NCI-H446 (cell line): ENCODE data around the gene WDR35.
"Not testable (repeated sequence)": the region's sequence is repeated elsewhere in the genome, so short reads cannot be mapped to it uniquely, and the experiment has no call there.

Experiments used
- DNase-seq, 2 experiments: peaks; one replicate each; lab custom pipeline; 2025; lab: John Stamatoyannopoulos, UW

The WDR35 gene

DNA sequence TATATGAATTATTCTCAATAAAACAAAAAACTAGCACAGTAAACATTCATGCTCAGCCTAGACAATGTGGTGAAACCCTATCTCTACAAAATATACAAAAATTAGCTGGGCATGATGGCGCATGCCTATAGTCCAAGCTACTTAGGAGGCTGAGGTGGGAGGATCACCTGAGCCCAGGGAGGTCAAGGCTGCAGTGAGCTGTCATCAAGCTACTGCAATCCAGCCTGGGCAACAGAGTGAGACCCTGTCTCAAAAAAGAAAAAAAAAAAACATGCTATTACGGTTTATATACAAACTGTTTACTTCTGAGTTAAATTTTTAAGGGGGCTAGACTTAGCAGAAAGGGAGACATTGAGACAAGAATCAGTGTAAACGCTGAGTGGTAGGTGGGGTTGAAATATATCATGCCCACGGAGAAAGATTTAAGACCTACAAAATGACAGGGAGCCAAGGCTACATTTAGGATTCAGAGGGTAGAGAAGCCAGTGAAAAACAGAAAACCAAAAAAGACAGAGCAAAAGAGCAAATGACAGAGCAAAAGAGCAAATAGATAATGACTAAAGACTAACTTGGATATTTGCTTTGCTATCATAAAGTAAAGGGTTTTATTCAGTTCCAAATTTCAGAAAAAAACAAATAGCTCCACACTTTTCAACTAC is 95.6 kb downstream of the WDR35 start:
- DNase-seq, result no peak

- DNase-seq, result no peak
These were observed 96.3 kb downstream of the WDR35 start for GRCh38 chr2:19893520-19894133.

GRCh38 chr2:19891971-19892370 is 97.9 kb downstream of the WDR35 start:
- DNase-seq, result not testable (repeated sequence)

- DNase-seq, result no peak
These were observed 99.8 kb downstream of the WDR35 start for GRCh38 chr2:19890104-19890503.

DNA sequence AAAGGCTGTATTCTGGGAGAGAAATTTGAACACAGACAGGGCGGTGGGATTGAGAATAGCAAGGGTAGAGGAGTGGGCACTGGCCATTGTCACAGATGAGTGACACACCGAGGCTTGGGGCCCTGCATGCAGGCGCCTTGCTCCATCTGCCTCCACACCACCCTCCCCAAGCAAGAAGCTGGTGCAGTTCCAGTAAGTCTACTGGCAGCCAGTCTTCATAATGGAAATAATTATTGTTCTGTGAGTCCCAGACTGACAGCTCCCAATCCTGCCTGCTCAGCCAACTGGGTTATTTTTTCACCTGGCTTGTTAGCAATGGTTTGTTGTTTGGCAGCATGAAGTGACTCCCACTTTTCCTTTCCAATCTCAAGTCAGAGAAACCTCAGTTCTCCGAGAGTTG is 101.1 kb downstream of the WDR35 start:
- no peak for DNase-seq

- DNase-seq, result no peak
These were observed 102.4 kb downstream of the WDR35 start for GRCh38 chr2:19887510-19887909.

DNA sequence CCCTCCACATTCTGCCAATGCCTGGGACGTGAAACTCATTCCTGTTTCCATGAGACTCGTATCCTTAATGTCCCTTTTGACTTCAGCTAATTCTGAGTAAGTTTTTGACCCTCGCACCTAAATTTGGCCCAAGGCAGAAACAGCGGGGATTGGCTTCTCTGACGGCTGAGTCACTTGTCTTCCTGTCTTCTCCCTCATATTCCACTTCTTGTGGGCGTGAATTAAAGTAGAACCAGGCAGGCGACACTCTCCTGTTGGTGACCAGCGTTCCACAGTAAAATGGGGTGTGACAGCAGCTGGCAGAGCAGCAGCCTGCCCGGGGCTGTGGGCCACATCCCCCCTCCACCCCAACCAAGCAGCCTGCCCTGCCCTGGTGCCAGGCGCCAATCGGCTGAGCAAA is 103.6 kb downstream of the WDR35 start:
- no peak for DNase-seq

DNA sequence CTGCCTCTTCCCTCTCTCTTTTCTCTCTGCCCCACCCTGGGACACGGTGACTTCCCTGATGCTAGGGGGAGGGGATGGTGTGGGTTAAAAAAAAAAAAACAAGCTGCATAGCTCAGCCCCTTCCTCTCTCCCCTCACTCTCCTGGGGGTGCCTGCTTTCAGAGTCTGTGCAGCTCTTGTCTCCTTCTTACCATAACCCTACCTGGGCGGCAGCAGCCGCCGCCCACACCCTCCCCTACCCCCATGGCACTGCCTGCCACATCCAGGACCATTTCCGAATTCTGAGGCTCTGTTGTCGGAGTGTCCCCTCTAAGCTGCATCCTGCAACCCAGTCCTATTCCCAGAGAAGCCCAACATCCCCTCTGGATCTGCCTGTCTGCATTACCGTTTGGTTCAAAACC is 104.1 kb downstream of the WDR35 start:
- DNase-seq, result no peak

DNA sequence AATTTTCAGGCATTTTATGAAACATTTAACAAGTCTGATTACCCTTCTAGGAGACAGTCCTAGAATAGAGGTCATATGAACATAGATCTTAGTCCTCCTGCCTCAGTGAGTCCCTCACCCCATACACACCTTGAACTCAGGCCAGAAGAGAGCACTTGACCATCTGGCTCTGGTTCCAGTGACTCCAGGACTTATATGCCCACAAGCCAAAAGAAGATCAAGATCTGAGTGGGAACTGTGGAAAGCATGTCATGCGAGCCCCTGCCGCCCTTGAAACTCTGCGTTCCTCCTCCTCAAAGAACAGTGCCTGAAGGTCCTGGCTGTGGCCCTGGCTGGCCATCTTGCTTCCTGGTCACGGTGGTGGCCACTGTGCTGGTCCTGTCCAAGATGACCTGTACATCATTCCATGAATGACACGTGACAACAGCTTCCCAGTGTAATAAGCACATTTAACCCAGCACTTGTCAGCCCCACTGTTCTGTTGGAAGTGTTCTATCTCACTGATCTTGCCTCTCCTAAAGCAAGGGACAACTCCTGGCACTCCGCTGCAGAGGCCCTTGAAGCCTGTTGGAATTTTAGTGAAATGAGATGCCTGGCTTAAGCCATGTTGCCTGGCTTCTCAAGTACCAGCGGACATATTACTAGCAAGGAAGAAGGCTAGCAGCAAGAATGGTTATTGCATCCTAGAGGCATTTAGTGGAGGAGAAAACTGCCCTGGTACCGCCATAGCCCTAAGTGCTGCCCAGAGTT is 105.8 kb downstream of the WDR35 start:
- DNase-seq, result no peak

DNA sequence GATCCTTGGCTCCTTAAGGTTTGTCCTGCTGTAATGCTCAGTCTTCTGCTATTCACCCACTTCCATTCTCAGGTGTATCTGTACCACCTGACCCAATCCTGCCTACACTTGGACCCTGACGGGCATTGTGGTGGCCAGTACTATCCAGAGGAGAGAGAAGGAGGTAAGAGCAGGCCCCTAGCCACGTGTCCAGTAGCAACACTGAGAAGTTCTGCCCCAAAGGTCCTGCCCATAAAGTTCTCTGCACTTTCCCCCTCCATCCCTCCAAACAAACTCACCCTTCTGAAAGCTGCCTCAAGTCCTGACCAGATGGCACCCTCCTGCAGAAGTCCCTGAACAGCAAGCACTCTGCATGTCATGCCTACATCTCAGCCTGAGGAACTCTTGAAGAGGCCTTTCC is 106.4 kb downstream of the WDR35 start:
- no peak for DNase-seq

- DNase-seq, result no peak
These were observed 107.6 kb downstream of the WDR35 start for GRCh38 chr2:19882286-19882685.

DNA sequence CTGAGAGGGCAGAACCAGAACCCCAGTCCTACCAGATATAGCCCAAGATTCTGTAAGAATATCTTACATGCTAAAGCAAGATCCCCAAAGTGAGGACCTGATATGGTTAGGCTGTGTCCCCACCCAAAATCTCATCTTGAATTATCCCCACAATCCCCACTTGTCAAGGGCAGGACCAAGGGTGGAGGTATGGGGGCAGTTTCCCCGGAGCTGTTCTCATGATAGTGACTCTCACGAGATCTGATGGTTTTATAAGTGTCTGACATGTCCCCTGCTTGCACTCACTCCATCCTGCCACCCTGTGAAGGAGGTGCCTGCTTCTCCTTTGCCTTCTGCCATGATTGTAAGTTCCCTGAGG is 108.0 kb downstream of the WDR35 start:
- DNase-seq, result no peak

GRCh38 chr2:19881221-19881907 is 108.5 kb downstream of the WDR35 start:
- DNase-seq, result no peak

- DNase-seq, result not testable (repeated sequence)
These were observed 109.7 kb downstream of the WDR35 start for GRCh38 chr2:19880191-19880590.

DNA sequence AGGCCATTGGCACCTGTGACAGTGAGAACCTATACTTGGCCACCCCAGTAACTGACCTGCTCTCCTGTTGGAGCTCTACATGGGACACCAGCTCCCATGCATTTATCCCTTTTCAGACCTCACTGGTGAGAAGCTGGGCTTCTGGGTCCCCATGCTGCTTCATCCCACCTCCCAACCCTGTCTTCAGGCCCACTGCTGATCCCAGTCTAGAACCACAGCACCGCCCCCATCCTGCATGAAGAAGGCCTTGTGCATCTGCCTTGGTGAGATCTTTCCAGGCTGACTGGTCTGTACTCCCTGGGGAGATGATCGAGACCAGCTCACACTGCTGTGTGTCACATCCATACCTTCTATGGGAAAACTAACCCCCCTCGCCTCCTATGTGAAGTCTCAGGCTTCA is 110.8 kb downstream of the WDR35 start:
- DNase-seq, result no peak

DNA sequence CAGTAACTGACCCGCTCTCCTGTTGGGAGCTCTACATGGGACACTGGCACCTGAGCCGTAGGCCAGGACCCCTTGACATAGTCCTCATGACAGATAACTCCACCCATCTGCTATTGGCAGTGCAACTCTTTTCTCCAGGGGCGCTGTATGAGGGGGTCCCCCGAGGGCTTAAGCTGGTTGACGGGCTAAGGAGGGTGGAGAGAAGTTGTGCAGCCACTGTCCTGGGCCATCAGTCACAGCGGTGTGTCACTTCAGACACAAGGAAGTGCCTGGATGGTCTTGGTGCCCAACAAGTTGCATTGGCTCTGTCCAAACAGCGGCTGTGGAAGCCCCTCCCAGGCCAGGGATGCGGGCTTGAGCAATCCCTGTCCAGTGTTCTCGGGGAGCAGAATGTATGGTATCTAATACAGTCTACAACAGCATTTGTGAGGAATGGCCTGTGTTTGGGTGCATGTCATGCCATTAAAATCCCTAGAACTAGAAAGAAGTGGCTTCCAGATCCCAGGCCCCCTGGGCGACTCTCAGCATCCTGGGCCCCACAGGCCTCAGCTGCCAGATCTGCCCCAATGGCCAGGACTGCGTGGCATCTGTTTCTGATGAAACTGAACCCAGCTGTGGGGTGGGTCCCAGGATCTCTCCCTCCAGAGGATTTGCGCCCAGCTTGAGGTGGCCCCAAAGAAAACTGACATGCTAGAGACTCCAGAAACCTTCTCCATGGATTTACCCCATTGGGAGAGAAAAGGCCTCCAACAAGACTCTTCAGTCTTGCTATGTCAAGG is 111.4 kb downstream of the WDR35 start:
- no peak for DNase-seq

GRCh38 chr2:19876751-19877150 is 113.2 kb downstream of the WDR35 start:
- no peak for DNase-seq

GRCh38 chr2:19875280-19875679 is 114.6 kb downstream of the WDR35 start:
- no peak for DNase-seq

DNA sequence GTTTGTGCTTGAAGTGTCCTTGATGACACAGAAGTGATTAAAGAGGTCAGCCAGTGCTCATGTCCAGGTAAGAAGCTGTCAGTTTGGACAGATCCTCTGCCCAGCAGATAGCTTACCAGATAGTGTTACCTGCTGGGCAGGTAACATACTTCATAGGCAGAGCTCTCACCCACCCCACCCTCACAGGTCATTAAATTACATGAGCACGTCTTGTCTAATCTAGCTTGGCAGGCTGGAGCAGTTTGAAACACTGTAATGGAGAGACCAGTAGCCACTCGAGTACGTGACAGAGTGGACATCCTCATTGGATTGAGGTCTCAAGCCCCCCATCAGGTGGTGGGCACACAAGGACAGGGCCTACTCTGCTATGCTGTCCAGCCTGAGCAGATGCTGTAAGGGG is 115.2 kb downstream of the WDR35 start:
- no peak for DNase-seq

DNA sequence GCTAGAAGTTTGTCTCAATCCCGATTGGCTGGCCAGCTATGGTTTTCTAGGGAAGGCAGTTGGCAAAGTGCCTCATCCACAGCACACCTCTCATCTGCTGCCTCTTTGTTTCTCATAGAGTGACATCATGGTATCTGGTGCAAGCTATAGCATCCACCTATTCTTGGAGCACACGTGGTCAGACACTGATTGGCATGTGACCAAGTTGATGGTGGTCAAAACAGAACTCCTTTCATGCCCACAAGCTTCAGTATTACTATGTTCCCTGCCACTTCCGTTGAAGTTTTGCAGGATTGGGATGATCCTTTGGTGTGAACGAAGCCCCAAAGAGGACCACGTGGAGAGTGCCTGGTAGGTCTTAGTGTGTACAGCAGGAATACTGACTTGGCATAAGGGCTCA is 116.9 kb downstream of the WDR35 start:
- DNase-seq, result no peak

- DNase-seq, result no peak
These were observed 117.6 kb downstream of the WDR35 start for GRCh38 chr2:19872302-19872701.

GRCh38 chr2:19871836-19872235 is 118.1 kb downstream of the WDR35 start:
- DNase-seq, result no peak
